Hindlimb muscle (tissue), 1 donor: Measurements from ENCODE around the gene CHRNG. TPM values are rescaled to one million over a fixed set of nuclear protein-coding genes. Genes with fewer than 3 reads are reported as not detected.
"Not testable (repeated sequence)": the region's sequence is repeated elsewhere in the genome, so short reads cannot be mapped to it uniquely, and the experiment has no call there.

Experiments
- DNase-seq: peaks from one replicate; pipeline ENCODE4 v3.0.0-alpha.2; 2013
- polyA plus RNA-seq: library from polyadenylated mRNA; unstranded; fragments of 120-200 nt; gene quantifications from one replicate; pipeline ENCODE4 v1.2.1, GENCODE V29; 2013; ENCODE audit not compliant: insufficient read length

Gene CHRNG
- polyA plus RNA-seq, 1 donor = 167 TPM

GRCh38 chr2:232545511-232546375 lies 6.3 kb downstream of the CHRNG start:
- no peak for DNase-seq

- no peak for DNase-seq
These were observed 8.5 kb downstream of the CHRNG start for GRCh38 chr2:232547991-232548390.

GRCh38 chr2:232549655-232550353 lies 10.3 kb downstream of the CHRNG start:
- DNase-seq = no peak

GRCh38 chr2:232550354-232551249 lies 11.1 kb downstream of the CHRNG start, which contains the start of the genes EIF4E2 and TIGD1:
Gene EIF4E2 (plus strand): TSS chr2:232550689. CDS start chr2:232550725, 36 bp downstream.
Gene TIGD1 (minus strand): TSS chr2:232550557. CDS start chr2:232549882, 675 bp downstream.
- DNase-seq = peak; percentile 96

- DNase-seq = no peak
These were observed 11.8 kb downstream of the CHRNG start for GRCh38 chr2:232551250-232551638.

GRCh38 chr2:232551776-232552175 lies 12.3 kb downstream of the CHRNG start:
- no peak for DNase-seq

- DNase-seq = no peak
These were observed 16.9 kb downstream of the CHRNG start for GRCh38 chr2:232556426-232556825.

GRCh38 chr2:232562515-232563151 lies 23.1 kb downstream of the CHRNG start:
- no peak for DNase-seq

GRCh38 chr2:232563580-232563979 lies 24.1 kb downstream of the CHRNG start:
- no peak for DNase-seq

- DNase-seq = no peak
These were observed 28.2 kb downstream of the CHRNG start for GRCh38 chr2:232567721-232568120.

- DNase-seq = no peak
These were observed 28.7 kb downstream of the CHRNG start for GRCh38 chr2:232568161-232568560.

- DNase-seq = no peak
These were observed 30.0 kb downstream of the CHRNG start for GRCh38 chr2:232569541-232569940.

- DNase-seq = not testable (repeated sequence)
These were observed 31.0 kb downstream of the CHRNG start for GRCh38 chr2:232570481-232570880.

GRCh38 chr2:232571026-232571474 lies 31.6 kb downstream of the CHRNG start:
- no peak for DNase-seq

- no peak for DNase-seq
These were observed 33.5 kb downstream of the CHRNG start for GRCh38 chr2:232573042-232573441.

- DNase-seq = no peak
These were observed 34.4 kb downstream of the CHRNG start for GRCh38 chr2:232573771-232574435.

GRCh38 chr2:232574674-232575403 lies 35.3 kb downstream of the CHRNG start:
- DNase-seq = no peak

- no peak for DNase-seq
These were observed 35.9 kb downstream of the CHRNG start for GRCh38 chr2:232575404-232575746.

- DNase-seq = no peak
These were observed 37.5 kb downstream of the CHRNG start for GRCh38 chr2:232576995-232577394.

- no peak for DNase-seq
These were observed 38.3 kb downstream of the CHRNG start for GRCh38 chr2:232577841-232578240.

GRCh38 chr2:232578626-232579025 lies 39.1 kb downstream of the CHRNG start:
- DNase-seq = no peak
